BE2C (cell line): ENCODE measurements around the gene UQCR10.

ENCODE experiments used
- DNase-seq: peaks from one replicate; pipeline ENCODE4 v3.0.0-alpha.2; 2020
- H3K27me3 ChIP-seq: fragments of 250-450 bp; sonication (Bioruptor Pico); 2 replicates; pipeline ENCODE4 v1.5.1; 2020; ENCODE audit warnings: mild to moderate bottlenecking
- H3K36me3 ChIP-seq: fragments of 250-450 bp; sonication (Bioruptor Pico); 2 replicates; pipeline ENCODE4 v1.5.1; 2020; ENCODE audit warnings: mild to moderate bottlenecking
- H3K4me1 ChIP-seq: fragments of 250-450 bp; sonication (Bioruptor Pico); 2 replicates; pipeline ENCODE4 v1.5.1; 2020
- H3K4me3 ChIP-seq: 2 replicates; pipeline ENCODE4 v1.5.1; 2011; ENCODE audit warnings: low read depth, low read length
- H3K9me3 ChIP-seq: fragments of 250-450 bp; sonication (Bioruptor Pico); 2 replicates; pipeline ENCODE4 v1.5.1; 2020
- TF ChIP-seq, protein P1 (sequence below): IDR thresholded peaks from 2 replicates; pipeline ENCODE4 v1.5.1; 2012; ENCODE audit warnings: mild to moderate bottlenecking, low read depth, low read length

Gene UQCR10

DNA sequence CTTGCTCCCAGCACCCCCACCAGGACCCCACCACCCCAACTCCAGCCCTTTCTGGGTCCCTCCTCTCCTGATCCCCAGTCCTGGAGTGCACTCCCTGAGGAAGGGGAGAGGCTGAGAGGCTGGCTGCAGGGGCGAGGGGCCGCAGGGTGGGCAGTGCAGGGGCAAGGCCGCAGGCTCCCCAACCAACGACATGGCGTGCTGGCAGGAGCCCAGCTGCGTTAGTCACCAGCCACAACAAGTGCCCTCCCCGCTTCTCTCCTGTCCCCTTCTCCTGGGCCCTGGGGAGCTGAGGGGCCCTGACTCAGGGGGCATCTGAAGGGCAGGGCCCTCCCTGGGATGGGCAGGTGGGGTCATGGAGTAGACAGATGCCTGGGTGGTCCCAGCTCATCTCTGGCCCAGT lies 45.0 kb upstream of the UQCR10 start:
- Histone ChIP-seq H3K9me3 (no peaks in the 10 kb centered on the region), H3K27me3 (peaks cover 24% of the 10 kb centered on the region)
- DNase-seq = peak; percentile 45

DNA sequence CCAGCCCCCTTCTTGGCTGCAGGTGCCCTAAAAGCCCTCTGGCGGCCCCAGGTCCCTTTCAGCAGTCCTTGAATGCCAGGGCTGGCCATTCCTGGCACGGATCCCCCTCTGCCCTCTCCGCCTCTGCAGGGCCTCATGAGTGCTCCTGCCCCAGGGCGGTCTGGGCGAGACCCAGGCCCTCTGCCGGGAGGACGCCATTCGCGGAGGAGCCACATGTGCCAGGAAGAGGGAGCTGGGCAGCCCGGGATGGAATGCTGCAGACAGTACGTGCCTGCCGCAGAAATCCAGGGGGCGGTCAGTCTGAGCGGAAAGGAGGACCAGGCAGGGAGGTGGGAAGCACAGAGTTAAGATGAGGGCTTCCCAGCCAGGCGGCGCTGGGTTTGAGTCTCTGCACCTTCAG lies 44.6 kb upstream of the UQCR10 start:
- peaks cover 19% of the 10 kb centered on the region for H3K4me1 ChIP-seq
- TF ChIP-seq, protein P1, sequence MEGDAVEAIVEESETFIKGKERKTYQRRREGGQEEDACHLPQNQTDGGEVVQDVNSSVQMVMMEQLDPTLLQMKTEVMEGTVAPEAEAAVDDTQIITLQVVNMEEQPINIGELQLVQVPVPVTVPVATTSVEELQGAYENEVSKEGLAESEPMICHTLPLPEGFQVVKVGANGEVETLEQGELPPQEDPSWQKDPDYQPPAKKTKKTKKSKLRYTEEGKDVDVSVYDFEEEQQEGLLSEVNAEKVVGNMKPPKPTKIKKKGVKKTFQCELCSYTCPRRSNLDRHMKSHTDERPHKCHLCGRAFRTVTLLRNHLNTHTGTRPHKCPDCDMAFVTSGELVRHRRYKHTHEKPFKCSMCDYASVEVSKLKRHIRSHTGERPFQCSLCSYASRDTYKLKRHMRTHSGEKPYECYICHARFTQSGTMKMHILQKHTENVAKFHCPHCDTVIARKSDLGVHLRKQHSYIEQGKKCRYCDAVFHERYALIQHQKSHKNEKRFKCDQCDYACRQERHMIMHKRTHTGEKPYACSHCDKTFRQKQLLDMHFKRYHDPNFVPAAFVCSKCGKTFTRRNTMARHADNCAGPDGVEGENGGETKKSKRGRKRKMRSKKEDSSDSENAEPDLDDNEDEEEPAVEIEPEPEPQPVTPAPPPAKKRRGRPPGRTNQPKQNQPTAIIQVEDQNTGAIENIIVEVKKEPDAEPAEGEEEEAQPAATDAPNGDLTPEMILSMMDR = no peak
- H3K9me3 ChIP-seq = no peaks in the 10 kb centered on the region
- H3K36me3 ChIP-seq = no peaks in the 10 kb centered on the region
- no peak for DNase-seq
- H3K27me3 ChIP-seq = peaks cover 24% of the 10 kb centered on the region
- H3K4me3 ChIP-seq = no peak overlapping the region

More for the DNA sequence above, 45.0 kb upstream of the UQCR10 start:
- no peak overlapping the region for H3K4me3 ChIP-seq
- TF ChIP-seq, protein P1 = no peak
- H3K36me3 ChIP-seq = no peaks in the 10 kb centered on the region
- H3K4me1 ChIP-seq = peaks cover 19% of the 10 kb centered on the region

- Histone ChIP-seq H3K9me3 (no peaks in the 10 kb centered on the region), H3K4me3 (no peak overlapping the region), H3K36me3 (no peaks in the 10 kb centered on the region), H3K27me3 (peaks cover 24% of the 10 kb centered on the region), H3K4me1 (peaks cover 18% of the 10 kb centered on the region)
- TF ChIP-seq, protein P1 = peak; percentile 17; the same call in 1 of the 2 replicates
- DNase-seq = no peak
These were observed 43.4 kb upstream of the UQCR10 start for GRCh38 chr22:29723766-29724165.

DNA sequence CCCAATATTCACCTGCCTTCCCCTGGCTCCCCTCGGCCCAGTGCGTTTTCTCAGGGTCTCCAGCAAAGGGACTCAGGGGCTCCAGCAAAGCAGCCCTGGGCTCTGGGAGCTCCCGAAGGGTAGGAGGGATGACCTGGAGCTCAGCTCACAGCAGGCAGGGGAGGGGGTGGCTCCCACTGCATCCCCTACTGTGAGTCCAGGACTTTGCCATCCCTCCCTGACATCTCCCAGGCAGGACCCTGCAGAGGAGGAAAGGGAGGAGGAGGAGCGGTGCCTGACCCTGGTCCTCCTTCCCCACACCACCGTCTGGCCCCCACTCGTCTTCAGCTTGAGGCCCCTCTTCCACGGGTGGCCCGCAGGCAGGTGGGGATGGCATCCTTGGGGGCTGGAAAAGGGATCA lies 42.3 kb upstream of the UQCR10 start:
- no peak overlapping the region for H3K4me3 ChIP-seq
- peaks cover 10% of the 10 kb centered on the region for H3K4me1 ChIP-seq
- H3K36me3 ChIP-seq = no peaks in the 10 kb centered on the region
- H3K27me3 ChIP-seq = peaks cover 17% of the 10 kb centered on the region
- H3K9me3 ChIP-seq = no peaks in the 10 kb centered on the region
- TF ChIP-seq, protein P1 = no peak
- DNase-seq = no peak

DNA sequence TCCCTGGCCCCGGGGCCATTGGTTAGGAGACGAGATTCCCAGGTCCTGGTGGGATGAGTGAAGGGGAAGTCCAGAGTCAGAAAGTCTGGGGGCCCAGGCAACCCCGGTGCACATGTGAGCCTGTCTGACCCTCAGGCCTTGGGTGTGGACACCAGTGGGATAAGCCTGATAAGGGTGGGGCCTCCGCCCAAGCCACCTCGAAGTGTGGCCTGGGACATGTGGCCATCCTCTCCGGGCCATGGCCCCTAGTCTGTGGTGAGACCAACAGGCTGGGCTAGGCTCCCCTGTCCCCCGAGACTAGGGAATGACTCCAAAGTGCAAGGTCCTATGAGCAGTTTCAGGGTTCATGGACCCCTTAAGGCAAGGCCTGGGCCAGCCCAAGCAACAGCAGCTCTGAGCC lies 41.1 kb upstream of the UQCR10 start:
- H3K4me3 ChIP-seq = no peak overlapping the region
- TF ChIP-seq, protein P1 = no peak
- DNase-seq = no peak
- peaks cover 10% of the 10 kb centered on the region for H3K4me1 ChIP-seq
- H3K27me3 ChIP-seq = peaks cover 5% of the 10 kb centered on the region
- no peaks in the 10 kb centered on the region for H3K9me3 ChIP-seq
- H3K36me3 ChIP-seq = no peaks in the 10 kb centered on the region

DNA sequence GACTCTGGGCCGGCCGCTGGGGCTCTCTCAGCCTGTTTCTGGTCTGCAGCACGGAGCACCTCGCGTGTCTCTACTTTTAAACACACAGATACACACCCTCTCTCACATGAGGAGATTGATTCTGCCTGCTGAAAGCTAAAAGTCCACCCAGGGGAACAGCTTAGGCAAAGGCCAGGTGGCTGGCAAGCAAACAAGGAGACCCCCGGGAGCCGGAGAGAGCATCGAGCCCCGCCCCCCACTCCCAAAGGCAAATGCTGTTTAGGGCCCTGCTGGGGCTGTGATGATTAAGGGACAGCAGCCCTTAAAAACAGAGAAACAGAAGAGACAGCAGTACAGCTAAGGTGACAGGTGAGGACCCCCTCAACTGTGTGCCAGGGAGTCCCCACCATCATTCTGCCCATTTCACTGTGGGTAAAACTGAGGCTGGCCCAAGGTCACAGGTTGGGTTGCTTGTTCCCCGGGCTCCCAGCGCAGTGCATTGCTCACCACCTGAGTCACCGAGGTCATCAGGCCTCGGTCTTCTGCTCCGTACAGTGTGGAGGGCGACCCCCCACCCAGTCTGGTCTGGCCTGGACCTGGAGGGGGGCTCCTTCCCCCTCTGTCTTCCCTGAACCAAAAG lies 40.5 kb upstream of the UQCR10 start:
- TF ChIP-seq, protein P1 = no peak
- DNase-seq = no peak
- H3K27me3 ChIP-seq = no peaks in the 10 kb centered on the region; the same call in 1 of the 2 replicates

More for the DNA sequence above, 40.5 kb upstream of the UQCR10 start:
- peaks cover 10% of the 10 kb centered on the region for H3K4me1 ChIP-seq
- no peaks in the 10 kb centered on the region for H3K36me3 ChIP-seq
- H3K4me3 ChIP-seq = no peak overlapping the region
- H3K9me3 ChIP-seq = no peaks in the 10 kb centered on the region
